Glutamatergic neuron (in vitro differentiated cells): ENCODE data around the gene ZNF264. TPM values are rescaled to one million over a fixed set of nuclear protein-coding genes. Genes with fewer than 3 reads are reported as not detected.

Source experiments
- total RNA-seq: library from RNA; stranded (reverse); fragmentation: NEBNext Ultra II Directional; extraction: Animal tissue kit (Norgen Biotek cat#: 25700); gene quantifications from one replicate; pipeline ENCODE4 v1.2.1, GENCODE V29; 2021; ENCODE audit not compliant: unreplicated experiment

The ZNF264 gene
- total RNA-seq, 1 donor from 2014 or later, result 37.8 TPM

Other genes with a start within 250 kb of the ZNF264 start
- not detected for gene USP29, start 71.5 kb upstream of the ZNF264 start, total RNA-seq
- not detected for gene ZIM3, start 46.3 kb upstream of the ZNF264 start, total RNA-seq
- gene DUXA, start 24.0 kb upstream of the ZNF264 start, total RNA-seq, result not detected
- 2.8 TPM for gene AURKC, start 39.5 kb downstream of the ZNF264 start, total RNA-seq
- gene ZNF805, start 49.1 kb downstream of the ZNF264 start, total RNA-seq, result 15.5 TPM
- gene ZNF460, start 89.0 kb downstream of the ZNF264 start, total RNA-seq, result 62.1 TPM
- 16.7 TPM for gene ZNF543, start 129.0 kb downstream of the ZNF264 start, total RNA-seq
- 15.8 TPM for gene ZNF304, start 159.8 kb downstream of the ZNF264 start, total RNA-seq
- 15.7 TPM for gene TRAPPC2B, start 172.1 kb downstream of the ZNF264 start, total RNA-seq
- 9.5 TPM for gene ZNF547, start 172.1 kb downstream of the ZNF264 start, total RNA-seq
- gene ZNF548, start 198.4 kb downstream of the ZNF264 start, total RNA-seq, result 35.4 TPM
- 21.5 TPM for gene ZNF17, start 219.7 kb downstream of the ZNF264 start, total RNA-seq
- 23.3 TPM for gene ZNF749, start 243.8 kb downstream of the ZNF264 start, total RNA-seq